ENCODE measurements around the gene RRN3.
"Not testable (repeated sequence)": the region's sequence is repeated elsewhere in the genome, so short reads cannot be mapped to it uniquely, and the experiment has no call there.

Gene RRN3

DNA sequence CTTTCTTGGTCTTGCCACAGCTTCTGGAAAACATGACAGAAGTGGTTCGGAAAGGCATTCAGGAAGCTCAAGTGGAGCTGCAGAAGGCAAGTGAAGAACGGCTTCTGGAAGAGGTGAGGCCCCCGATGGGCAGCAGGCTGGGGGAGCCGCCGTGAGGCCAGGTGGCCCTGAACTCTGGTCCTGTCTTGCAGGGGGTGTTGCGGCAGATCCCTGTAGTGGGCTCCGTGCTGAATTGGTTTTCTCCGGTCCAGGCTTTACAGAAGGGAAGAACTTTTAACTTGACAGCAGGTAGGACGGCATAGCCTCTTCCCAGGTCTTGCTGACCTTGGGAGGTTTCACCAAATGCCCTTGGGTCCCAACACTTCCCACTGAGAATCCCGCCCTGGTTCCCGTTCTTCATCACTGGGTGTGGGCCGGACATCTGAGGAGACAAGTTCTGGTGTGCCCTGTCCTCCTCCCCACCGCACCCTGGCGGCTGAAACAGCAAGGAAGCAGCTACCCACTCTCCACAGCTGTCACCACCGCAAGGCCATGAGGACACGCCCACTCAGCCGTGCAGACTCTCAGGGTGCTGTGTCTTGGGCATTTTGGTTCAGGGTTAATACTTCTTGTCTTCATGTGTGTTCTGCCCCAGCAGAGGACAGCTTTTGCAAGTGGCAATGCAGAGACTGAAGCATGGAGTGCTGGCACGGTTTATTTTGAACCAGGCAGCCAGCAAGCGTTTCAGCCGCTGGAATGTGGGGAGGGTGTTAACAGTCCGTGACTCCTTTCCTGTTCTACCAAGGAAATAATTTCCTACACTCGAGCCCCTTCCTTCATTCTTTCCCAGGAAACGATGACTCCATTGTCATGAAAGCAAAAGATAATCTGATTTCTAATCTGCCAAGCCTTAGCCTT lies 59.6 kb downstream of the RRN3 start:
- TF ChIP-seq, protein P1, sequence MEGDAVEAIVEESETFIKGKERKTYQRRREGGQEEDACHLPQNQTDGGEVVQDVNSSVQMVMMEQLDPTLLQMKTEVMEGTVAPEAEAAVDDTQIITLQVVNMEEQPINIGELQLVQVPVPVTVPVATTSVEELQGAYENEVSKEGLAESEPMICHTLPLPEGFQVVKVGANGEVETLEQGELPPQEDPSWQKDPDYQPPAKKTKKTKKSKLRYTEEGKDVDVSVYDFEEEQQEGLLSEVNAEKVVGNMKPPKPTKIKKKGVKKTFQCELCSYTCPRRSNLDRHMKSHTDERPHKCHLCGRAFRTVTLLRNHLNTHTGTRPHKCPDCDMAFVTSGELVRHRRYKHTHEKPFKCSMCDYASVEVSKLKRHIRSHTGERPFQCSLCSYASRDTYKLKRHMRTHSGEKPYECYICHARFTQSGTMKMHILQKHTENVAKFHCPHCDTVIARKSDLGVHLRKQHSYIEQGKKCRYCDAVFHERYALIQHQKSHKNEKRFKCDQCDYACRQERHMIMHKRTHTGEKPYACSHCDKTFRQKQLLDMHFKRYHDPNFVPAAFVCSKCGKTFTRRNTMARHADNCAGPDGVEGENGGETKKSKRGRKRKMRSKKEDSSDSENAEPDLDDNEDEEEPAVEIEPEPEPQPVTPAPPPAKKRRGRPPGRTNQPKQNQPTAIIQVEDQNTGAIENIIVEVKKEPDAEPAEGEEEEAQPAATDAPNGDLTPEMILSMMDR (IDR thresholded peaks at IDR 0.05; ENCODE audit: low read length, missing control alignments), result peak; percentile 3
- no peak overlapping the region for H3K4me3 ChIP-seq (replicated peaks; ENCODE audit: low read depth, low read length)

DNA sequence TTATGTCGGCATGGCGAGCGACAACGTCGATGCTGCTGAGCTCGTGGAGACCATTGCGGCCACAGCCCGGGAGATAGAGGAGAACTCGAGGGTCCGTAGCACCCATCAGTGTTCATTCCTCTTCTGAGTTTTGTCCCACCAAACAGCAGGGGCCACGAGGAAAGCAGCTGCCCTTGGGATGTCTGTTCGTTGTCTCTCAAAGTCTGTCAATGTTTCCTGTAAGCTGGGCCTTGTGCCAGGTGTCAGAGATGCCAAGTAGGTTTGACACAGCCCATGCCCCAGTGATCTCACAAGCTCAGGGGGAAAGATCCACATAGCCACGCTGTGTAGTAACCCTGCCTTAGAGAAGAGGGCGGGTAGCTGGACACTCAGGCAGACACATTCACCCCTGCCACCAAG lies 60.8 kb downstream of the RRN3 start:
- TF ChIP-seq, protein P1 (IDR thresholded peaks at IDR 0.05; ENCODE audit: low read length, missing control alignments), result no peak
- no peak for DNase-seq (ENCODE audit: low read depth)
- H3K4me3 ChIP-seq (replicated peaks; ENCODE audit: low read depth, low read length), result no peak overlapping the region

More for the DNA sequence above, 59.6 kb downstream of the RRN3 start:
- DNase-seq (ENCODE audit: low read depth), result peak; percentile 62

DNA sequence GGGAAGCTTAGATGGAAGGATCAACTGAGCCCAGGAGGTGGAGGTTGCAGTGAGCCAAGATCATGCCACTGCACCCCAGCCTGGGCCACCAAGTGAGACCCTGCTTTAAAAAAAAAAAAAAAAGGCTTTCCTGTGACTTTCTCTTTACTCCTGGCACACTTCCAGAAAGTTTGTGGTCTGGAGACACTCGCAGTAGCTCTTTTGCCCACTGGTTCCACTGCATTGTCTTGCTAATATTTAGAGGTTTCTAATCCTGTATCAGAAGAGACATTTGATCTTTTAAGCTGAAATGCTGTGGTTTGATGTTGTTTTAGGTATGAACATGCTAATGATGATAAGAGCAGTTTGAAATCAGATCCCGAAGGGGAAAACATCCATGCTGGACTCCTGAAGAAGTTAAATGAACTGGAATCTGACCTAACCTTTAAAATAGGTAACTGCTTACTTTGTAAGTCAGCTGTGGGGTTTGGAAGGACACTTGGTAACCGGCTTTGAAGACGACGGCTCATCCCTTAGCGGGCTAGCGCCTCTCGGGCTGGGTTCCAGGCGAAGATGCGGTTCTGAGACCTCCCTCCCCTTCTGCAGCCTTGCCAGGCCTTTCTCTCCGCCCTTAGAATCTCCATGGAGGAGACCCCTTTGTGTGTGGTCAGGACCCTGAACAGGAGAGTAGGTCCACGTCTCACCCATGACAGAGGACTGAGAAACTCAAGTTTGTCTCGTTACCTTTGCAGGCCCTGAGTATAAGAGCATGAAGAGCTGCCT lies 61.3 kb downstream of the RRN3 start:
- H3K4me3 ChIP-seq (replicated peaks; ENCODE audit: low read depth, low read length), result no peak overlapping the region
- TF ChIP-seq, protein P1 (IDR thresholded peaks at IDR 0.05; ENCODE audit: low read length, missing control alignments), result no peak
- peak; percentile 58 for DNase-seq (ENCODE audit: low read depth)

DNA sequence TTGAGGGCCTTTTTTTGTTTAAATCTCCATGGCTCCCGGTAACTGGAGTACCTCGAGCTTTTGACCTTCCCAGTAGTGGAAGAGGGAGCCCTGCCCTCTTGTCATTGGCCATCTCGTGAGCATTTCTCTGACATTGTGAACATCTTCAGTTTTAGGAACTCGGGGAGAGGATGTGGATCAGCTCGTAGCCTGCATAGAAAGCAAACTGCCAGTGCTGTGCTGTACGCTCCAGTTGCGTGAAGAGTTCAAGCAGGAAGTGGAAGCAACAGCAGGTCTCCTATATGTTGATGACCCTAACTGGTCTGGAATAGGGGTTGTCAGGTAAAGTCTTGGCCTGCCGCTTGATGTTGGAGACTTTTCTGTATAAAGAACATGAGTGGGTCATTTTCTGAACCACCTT lies 62.5 kb downstream of the RRN3 start:
- DNase-seq (ENCODE audit: low read depth), result no peak
- no peak overlapping the region for H3K4me3 ChIP-seq (replicated peaks; ENCODE audit: low read depth, low read length)
- TF ChIP-seq, protein P1 (IDR thresholded peaks at IDR 0.05; ENCODE audit: low read length, missing control alignments), result no peak

GRCh38 chr16:15031179-15031578 lies 62.9 kb downstream of the RRN3 start:
- H3K4me3 ChIP-seq (replicated peaks; ENCODE audit: low read depth, low read length), result no peak overlapping the region
- no peak for DNase-seq (ENCODE audit: low read depth)
- TF ChIP-seq, protein P1 (IDR thresholded peaks at IDR 0.05; ENCODE audit: low read length, missing control alignments), result no peak

DNA sequence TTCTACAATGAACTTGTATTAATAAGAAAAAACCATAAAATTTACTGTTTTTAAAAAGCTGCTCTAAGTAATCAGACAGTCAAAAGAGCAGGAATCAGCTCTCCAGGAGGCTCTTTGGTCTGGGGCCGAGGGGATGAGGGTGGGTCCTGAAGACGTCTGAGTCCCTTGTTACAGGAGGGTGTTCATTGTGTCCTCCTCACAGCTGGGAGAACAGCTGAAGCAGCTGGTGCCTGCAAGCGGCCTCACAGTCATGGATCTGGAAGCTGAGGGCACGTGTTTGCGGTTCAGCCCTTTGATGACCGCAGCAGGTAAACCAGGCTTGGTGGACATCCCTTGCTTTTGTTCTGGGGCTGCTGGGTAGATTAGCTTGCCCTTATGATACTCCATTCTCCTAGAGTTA lies 64.3 kb downstream of the RRN3 start:
- not testable (repeated sequence) for H3K4me3 ChIP-seq (replicated peaks; ENCODE audit: low read depth, low read length); DNase-seq (ENCODE audit: low read depth)

GRCh38 chr16:15028801-15029698 lies 65.0 kb downstream of the RRN3 start:
- H3K4me3 ChIP-seq (replicated peaks; ENCODE audit: low read depth, low read length); DNase-seq (ENCODE audit: low read depth): not testable (repeated sequence)

- not testable (repeated sequence) for H3K4me3 ChIP-seq (replicated peaks; ENCODE audit: low read depth, low read length); DNase-seq (ENCODE audit: low read depth)
These were observed 65.7 kb downstream of the RRN3 start for GRCh38 chr16:15028345-15028715.

DNA sequence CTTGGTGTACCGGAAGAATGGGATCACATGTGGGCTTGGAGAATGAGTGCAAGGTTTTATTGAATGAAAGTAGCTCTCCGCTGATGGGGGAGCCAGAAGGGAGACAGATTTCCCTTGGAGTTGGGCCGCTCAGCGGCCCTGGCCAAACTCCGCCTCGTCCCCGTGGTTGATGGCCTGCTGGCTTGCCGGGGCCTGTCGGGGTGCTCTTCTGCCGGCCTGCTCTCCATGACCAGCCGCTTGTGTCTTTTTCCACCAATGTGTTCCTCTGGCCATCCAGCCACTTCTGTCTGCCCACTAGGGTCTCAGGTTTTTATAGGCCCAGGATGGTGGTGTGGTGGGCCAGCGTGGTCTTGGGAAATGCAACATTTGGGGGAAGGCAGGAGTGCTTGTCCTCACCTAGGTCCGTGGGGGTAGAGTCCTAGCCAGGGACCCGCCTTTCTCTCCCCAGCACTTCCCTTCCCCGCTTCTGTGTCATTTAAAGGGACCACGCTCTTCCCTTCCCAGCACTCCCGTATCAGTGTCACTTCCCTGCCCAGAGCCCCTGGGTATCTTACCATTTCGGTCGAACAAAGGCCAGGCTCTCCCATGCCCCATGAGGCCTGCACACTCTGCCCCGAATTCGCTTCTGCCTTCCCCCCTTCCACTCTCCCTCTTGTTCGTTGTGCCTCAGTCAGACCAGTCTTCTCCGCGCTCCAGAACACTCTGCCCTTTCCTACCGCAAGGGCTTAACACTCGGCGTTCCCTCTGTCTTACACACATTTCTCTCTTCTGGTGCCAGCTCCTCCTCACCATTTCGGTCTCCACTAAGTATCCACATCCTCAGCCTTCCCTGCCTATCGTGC lies 66.3 kb downstream of the RRN3 start:
- not testable (repeated sequence) for H3K4me3 ChIP-seq (replicated peaks; ENCODE audit: low read depth, low read length); DNase-seq (ENCODE audit: low read depth)

- DNase-seq (ENCODE audit: low read depth); H3K4me3 ChIP-seq (replicated peaks; ENCODE audit: low read depth, low read length): not testable (repeated sequence)
These were observed 67.0 kb downstream of the RRN3 start for GRCh38 chr16:15027051-15027450.

Measured in fibroblast of pulmonary artery (primary cell).